ENCODE measurements around the gene SLC30A3.

Gene SLC30A3

DNA sequence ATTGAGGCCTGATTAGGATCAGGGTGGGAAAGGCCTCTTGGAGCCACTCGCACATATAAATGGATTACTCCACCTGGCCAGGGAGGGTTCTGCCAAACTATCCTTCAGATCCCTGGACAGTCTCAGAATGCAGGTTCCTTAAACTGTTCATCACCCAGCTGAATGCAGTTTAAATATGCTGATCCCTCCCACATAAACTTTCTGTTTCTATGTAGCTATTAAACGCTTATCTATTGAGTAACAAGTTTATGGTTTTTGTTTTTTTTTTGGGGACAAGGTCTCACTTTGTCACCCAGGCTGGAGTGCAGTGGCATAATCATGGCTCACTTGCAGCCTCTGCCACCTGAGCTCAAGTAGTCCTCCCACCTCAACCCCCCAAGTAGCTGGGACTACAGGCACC lies 43.8 kb downstream of the SLC30A3 start:
- DNase-seq (ENCODE audit: low spot score), result no peak
- Histone ChIP-seq H3K4me3 (no peak overlapping the region), H3K27ac (no peak overlapping the region)
- TF ChIP-seq, protein P1, sequence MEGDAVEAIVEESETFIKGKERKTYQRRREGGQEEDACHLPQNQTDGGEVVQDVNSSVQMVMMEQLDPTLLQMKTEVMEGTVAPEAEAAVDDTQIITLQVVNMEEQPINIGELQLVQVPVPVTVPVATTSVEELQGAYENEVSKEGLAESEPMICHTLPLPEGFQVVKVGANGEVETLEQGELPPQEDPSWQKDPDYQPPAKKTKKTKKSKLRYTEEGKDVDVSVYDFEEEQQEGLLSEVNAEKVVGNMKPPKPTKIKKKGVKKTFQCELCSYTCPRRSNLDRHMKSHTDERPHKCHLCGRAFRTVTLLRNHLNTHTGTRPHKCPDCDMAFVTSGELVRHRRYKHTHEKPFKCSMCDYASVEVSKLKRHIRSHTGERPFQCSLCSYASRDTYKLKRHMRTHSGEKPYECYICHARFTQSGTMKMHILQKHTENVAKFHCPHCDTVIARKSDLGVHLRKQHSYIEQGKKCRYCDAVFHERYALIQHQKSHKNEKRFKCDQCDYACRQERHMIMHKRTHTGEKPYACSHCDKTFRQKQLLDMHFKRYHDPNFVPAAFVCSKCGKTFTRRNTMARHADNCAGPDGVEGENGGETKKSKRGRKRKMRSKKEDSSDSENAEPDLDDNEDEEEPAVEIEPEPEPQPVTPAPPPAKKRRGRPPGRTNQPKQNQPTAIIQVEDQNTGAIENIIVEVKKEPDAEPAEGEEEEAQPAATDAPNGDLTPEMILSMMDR (IDR thresholded peaks at IDR 0.05), result no peak

DNA sequence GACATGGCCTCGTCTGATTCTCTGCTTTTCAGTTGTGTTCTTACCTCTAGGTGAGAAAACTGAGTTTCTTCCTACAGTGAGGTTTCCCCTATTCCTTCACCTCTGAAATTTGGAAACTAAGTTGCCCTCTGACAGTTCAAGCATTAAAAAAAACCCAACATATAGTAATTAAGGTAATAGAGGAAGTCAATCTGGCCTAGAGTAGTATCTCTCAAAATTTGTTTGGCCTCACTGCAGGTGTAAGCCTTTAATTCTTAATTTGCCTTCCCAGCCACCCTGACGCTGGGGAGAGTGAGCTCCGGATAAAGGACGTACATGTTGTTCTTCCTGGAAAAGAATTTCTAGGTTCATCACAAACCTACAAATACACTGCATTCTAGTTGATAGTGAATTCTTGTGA lies 44.2 kb downstream of the SLC30A3 start:
- TF ChIP-seq, protein P1 (IDR thresholded peaks at IDR 0.05), result no peak
- no peak for DNase-seq (ENCODE audit: low spot score)
- Histone ChIP-seq H3K4me3 (no peak overlapping the region), H3K27ac (no peak overlapping the region)

DNA sequence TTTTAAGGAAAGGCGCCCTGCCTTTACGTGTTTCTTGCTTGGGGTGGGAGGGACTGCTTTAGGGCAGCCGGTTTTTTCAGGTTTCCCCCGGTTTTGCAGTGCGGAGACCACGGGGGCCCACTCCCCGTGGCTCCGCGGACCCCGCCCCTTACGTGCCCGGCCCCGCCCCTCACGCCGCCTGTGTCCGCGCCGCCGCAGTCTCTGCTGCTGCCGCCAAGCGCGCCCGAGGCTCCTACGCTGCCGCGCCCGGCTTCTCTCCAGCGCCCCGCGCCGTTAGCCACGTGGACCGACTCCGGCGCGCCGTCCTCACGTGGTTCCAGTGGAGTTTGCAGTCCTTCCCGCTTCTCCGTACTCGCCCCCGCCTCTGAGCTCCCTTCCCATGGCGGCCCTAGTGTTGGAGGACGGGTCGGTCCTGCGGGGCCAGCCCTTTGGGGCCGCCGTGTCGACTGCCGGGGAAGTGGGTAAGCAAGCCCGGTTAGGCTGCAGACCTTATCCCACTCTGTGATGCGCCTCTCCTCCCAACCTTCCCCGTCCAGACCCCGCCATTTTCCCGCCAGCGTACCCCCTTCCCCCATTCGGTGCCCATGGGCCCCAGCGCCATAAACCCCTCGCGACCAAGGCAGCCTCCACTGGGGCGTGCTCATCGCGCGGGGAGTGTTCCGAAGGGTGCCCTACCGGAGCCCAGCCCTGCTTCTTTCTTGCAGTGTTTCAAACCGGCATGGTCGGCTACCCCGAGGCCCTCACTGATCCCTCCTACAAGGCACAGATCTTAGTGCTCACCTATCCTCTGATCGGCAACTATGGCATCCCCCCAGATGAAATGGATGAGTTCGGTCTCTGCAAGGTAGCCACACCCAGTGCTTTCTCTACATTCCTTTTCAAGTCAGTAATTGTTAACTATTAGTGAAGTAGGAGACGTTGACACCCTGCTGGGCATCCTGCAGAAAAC lies 45.4 kb downstream of the SLC30A3 start, which contains the start of gene CAD:
CAD (plus strand) TSS at position 197 of the 949 bp plus-strand sequence; CDS start at position 380, 183 bp downstream.
- peak within 1 kb of the TSS; percentile 67 to 82 for H3K27ac ChIP-seq
- peak; percentile 86 for DNase-seq (ENCODE audit: low spot score)
- peak within 1 kb of the TSS; percentile 88 for H3K4me3 ChIP-seq
- TF ChIP-seq, protein P1 (IDR thresholded peaks at IDR 0.05), result no peak

DNA sequence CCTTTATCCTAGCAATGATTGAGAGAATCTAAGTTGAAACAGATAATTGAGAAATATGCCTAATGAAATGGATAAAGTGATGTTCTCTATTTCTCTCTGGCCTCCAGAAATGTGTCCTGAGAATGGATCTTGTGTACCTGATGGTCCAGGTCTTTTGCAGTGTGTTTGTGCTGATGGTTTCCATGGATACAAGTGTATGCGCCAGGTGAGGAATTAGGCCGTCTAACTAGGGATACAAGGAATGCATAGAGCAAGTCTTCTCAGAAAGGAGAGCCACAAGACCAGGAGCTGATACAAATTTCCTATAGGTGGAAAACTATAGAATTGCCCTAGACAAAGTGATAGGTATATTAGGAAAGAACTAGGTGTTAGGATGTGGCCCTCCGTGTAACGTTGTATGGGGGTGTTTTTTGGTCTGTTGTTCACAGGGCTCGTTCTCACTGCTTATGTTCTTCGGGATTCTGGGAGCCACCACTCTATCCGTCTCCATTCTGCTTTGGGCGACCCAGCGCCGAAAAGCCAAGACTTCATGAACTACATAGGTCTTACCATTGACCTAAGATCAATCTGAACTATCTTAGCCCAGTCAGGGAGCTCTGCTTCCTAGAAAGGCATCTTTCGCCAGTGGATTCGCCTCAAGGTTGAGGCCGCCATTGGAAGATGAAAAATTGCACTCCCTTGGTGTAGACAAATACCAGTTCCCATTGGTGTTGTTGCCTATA lies 46.3 kb downstream of the SLC30A3 start:
- H3K4me3 ChIP-seq, result peak overlapping the region; percentile 88
- peak overlapping the region in 1 of 2 donors; percentile 67 for H3K27ac ChIP-seq
- no peak for DNase-seq (ENCODE audit: low spot score)
- TF ChIP-seq, protein P1 (IDR thresholded peaks at IDR 0.05), result no peak

DNA sequence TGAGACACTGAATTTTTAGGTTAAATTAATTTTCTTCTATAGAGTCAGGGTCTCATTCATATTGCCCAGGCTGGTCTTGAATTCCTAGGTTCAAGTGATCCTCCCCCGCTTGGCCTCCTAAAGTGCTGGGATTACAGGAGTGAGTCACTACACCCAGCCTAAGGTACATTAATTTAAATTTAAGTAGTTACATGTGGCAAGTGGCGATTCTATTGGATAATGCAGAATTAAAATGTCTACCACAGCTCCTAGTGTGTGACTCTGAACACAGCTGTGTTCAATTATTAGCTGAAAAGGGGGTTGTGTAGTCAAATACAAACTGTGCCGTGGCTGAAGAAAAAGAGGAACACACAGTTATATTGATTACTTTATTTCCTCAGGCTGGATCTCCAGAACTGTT lies 47.9 kb downstream of the SLC30A3 start:
- Histone ChIP-seq H3K27ac (no peak overlapping the region), H3K4me3 (no peak overlapping the region)
- TF ChIP-seq, protein P1 (IDR thresholded peaks at IDR 0.05), result no peak
- no peak for DNase-seq (ENCODE audit: low spot score)

DNA sequence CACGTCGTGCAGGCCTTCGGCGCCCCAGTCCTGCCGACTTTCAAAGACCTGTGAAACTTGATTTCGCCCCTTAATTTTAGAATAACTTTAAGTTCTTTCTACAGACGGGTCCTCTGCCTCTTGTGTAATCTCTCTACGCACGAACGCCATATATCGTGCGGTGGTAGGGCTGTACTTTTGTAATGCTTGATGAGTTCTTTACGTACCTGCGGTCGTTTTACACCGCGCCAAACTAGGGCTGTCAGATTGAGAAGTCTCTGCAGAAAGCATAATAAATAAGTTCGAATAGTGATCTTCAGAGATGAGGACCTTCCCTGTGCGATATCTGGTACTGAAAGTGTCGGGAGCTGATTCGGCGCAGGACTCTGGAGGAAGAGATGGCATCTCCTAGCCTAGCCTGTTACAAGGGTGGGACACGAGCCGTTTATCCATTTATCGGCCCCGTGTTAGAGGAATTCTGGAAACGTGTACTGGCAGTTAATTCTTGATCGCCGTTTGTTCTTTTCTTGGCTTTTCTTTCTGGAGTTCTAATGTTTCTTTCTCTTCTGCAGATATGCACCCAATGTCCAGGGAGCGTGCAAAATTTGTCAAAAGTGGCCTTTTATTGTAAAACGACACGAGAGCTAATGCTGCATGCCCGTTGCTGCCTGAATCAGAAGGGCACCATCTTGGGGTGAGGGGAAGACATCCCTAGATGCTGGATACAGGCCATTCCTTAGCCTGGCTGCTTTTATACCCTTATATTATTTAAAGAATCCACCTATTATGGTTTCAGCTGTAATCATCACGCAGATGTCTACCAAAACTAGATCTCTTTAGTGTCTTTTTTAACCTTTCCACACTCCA lies 50.0 kb downstream of the SLC30A3 start:
- no peak for DNase-seq (ENCODE audit: low spot score)
- TF ChIP-seq, protein P1 (IDR thresholded peaks at IDR 0.05), result no peak
- Histone ChIP-seq H3K27ac (peak overlapping the region; percentile 97 to 98), H3K4me3 (peak overlapping the region; percentile 93)

All from coronary artery (tissue), 2 donors.